SK-N-SH treated with all-trans-retinoic acid at 6 μM for 48 hours (cell line): Measurements from ENCODE around the gene FNTB.

Experiments used
- ATAC-seq: fragments of 200-7000 bp; cut with Tn5 transposase; 3 replicates; pipeline ENCODE4 v1.9.1; 2020; ENCODE audit warnings: mild to moderate bottlenecking, moderate library complexity
- ARNTL ChIP-seq: fragments of 450-650 bp; formaldehyde crosslinking; IDR thresholded peaks from 2 replicates; pipeline ENCODE4 v1.5.0; 2020; ENCODE audit warnings: low read depth, mild to moderate bottlenecking, moderate library complexity, borderline replicate concordance
- CSRNP3 ChIP-seq: fragments of 250-450 bp; sonication (Bioruptor Pico); IDR thresholded peaks from 2 replicates; pipeline ENCODE4 v1.5.1; 2021; ENCODE audit warnings: mild to moderate bottlenecking, moderate library complexity
- ESRRG ChIP-seq: fragments of 250-450 bp; sonication (Bioruptor Pico); IDR thresholded peaks from 2 replicates; pipeline ENCODE4 v1.6.1; 2021; ENCODE audit warnings: mild to moderate bottlenecking
- GLIS3 ChIP-seq: fragments of 250-450 bp; sonication (Bioruptor Pico); IDR thresholded peaks from 2 replicates; pipeline ENCODE4 v1.5.0; 2020; ENCODE audit warnings: mild to moderate bottlenecking, moderate library complexity
- PATZ1 ChIP-seq: fragments of 250-450 bp; sonication (Bioruptor Pico); IDR thresholded peaks from 2 replicates; pipeline ENCODE4 v1.8.0; 2020; ENCODE audit warnings: mild to moderate bottlenecking, moderate library complexity, borderline replicate concordance
- PPARA ChIP-seq: fragments of 250-450 bp; sonication (Bioruptor Pico); IDR thresholded peaks from 2 replicates; pipeline ENCODE4 v1.5.0; 2020; ENCODE audit warnings: mild to moderate bottlenecking, borderline replicate concordance
- RARB ChIP-seq: fragments of 250-450 bp; sonication (Bioruptor Pico); IDR thresholded peaks from 2 replicates; pipeline ENCODE4 v1.8.0; 2021; ENCODE audit warnings: mild to moderate bottlenecking, moderate library complexity
- SNAI2 ChIP-seq: fragments of 250-450 bp; sonication (Bioruptor Pico); IDR thresholded peaks from 2 replicates; pipeline ENCODE4 v1.5.0; 2020; ENCODE audit warnings: mild to moderate bottlenecking, moderate library complexity
- TCF4 ChIP-seq: fragments of 250-450 bp; sonication (Bioruptor Pico); IDR thresholded peaks from 2 replicates; pipeline ENCODE4 v1.8.0; 2021; ENCODE audit warnings: mild to moderate bottlenecking, moderate library complexity, borderline replicate concordance
- TOX ChIP-seq: fragments of 250-450 bp; sonication (Bioruptor Pico); IDR thresholded peaks from 2 replicates; pipeline ENCODE4 v1.8.0; 2021; ENCODE audit warnings: mild to moderate bottlenecking, moderate library complexity, borderline replicate concordance
- TSHZ2 ChIP-seq: fragments of 250-450 bp; sonication (Bioruptor Pico); IDR thresholded peaks from 2 replicates; pipeline ENCODE4 v1.5.0; 2020; ENCODE audit warnings: mild to moderate bottlenecking, moderate library complexity
- ZC3H10 ChIP-seq: fragments of 250-450 bp; sonication (Bioruptor Pico); IDR thresholded peaks from 2 replicates; pipeline ENCODE4 v1.5.1; 2021; ENCODE audit warnings: mild to moderate bottlenecking, moderate library complexity
- ZFP3 ChIP-seq: fragments of 250-450 bp; sonication (Bioruptor Pico); IDR thresholded peaks from 2 replicates; pipeline ENCODE4 v1.5.0; 2020; ENCODE audit warnings: mild to moderate bottlenecking, moderate library complexity
- ZNF565 ChIP-seq: fragments of 450-650 bp; formaldehyde crosslinking; conservative IDR thresholded peaks from 2 replicates; pipeline ENCODE4 v1.5.0; 2020; ENCODE audit warnings: low read depth, mild to moderate bottlenecking, moderate library complexity
- ZNF70 ChIP-seq: fragments of 450-650 bp; formaldehyde crosslinking; IDR thresholded peaks from 2 replicates; pipeline ENCODE4 v1.5.0; 2020; ENCODE audit warnings: mild to moderate bottlenecking, moderate library complexity
- ZNF8 ChIP-seq: fragments of 450-650 bp; formaldehyde crosslinking; IDR thresholded peaks from 2 replicates; pipeline ENCODE4 v1.5.0; 2020; ENCODE audit warnings: mild to moderate bottlenecking, moderate library complexity
- TF ChIP-seq, protein P1 (sequence below): fragments of 250-450 bp; sonication (Bioruptor Pico); IDR thresholded peaks from 2 replicates; pipeline ENCODE4 v1.5.1; 2020; ENCODE audit warnings: low read depth, mild to moderate bottlenecking, moderate library complexity

FNTB gene

DNA sequence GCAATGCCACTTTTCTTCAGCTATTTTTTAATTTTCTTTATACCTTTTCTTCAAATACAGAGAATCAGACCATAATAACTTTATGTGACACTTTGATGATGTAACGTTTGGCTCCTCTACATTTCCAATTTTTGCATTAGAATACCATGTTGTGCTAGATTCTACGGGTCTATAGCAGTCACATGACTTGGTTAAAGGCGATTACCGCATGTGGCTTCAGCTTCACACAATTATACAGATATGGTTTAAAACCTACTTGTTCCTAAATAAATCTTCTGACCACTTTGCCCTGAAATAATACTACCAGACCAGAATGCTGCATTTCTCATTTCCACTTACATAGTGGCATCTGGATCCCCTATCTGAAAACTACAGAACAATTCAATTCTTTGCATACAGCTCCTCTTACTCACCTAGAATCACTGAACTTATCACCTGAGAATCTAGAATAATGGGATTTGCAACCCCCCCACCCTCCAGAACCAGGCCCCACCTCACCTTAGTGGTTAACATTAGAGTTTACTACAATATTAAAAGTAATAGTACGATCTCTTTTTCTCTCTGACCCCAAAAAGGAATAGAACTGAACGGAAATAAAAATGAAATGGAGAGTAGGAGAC, 114.3 kb downstream of the FNTB start:
- no peak for ATAC-seq
- TF ChIP-seq RARB (CRISPR knock-in tag), result no peak
- no peak for TF ChIP-seq ARNTL (CRISPR knock-in tag)
- no peak for TF ChIP-seq GLIS3 (CRISPR knock-in tag)
- no peak for TF ChIP-seq TOX (CRISPR knock-in tag)
- TF ChIP-seq TSHZ2 (CRISPR knock-in tag), result no peak
- no peak for TF ChIP-seq SNAI2 (CRISPR knock-in tag)
- TF ChIP-seq PATZ1, result peak; percentile 69; the same call in 1 of the 2 replicates
- TF ChIP-seq ZFP3 (CRISPR knock-in tag), result no peak

DNA sequence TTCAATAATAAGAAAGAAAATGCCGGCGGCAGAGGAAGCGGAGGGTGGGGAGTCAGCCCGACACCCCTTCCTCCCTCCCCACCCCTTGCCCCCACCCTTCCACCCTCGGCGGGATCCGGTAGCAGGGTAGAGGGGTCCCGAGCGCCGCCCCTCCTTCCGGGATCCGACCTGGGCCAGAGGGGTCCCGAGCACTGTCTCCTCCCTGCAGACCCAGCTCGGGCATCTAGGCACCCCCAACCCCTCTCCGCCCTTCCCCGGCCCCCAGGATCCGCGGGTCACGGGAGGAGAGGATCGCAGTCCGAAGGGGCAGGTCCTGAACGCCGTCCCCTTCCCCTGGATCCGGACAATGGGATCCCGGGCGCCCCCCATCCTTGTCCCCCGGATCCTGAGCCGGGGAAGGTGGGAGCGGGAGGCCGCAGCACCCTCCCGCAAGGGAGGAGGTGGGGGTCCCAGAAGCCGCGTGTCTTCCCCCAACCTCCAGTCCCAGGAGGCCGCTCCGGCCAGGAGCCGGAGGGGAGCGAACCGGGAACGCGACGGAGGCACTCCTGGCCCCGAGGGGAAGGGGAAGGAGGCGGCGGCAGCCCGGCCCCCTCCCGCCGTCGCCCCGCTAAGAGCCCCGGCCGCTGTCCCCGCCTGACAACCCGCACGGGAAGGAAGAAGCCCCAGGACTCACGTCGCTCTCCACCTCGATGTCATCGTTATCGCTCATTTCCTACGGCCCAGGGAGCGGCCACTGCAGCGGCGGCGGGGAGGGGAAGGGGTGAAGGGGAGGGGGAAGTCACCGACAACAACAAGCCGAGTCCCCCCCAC, 115.1 kb downstream of the FNTB start:
- peak; percentile 49 for ATAC-seq

GRCh38 chr14:65102441-65103149, 115.9 kb downstream of the FNTB start, which contains the start of gene MAX:
TSS of gene MAX (minus strand) at chr14:65102517. CDS start at chr14:65102339, 178 bp downstream.
- 0 out of 2 replicates have a peak, but pooled peaks have one; percentile 42 for TF ChIP-seq ZNF70 (CRISPR knock-in tag)
- no peak for TF ChIP-seq TSHZ2 (CRISPR knock-in tag)

More for the DNA sequence above, 115.1 kb downstream of the FNTB start:
- TF ChIP-seq ZNF70 (CRISPR knock-in tag) (no peak), ZFP3 (CRISPR knock-in tag) (no peak), ZNF8 (CRISPR knock-in tag) (no peak), ESRRG (no peak), CSRNP3 (CRISPR knock-in tag) (no peak), ZNF565 (CRISPR knock-in tag) (no peak), TCF4 (no peak), PPARA (CRISPR knock-in tag) (no peak), ZC3H10 (no peak), ARNTL (CRISPR knock-in tag) (no peak), SNAI2 (CRISPR knock-in tag) (no peak), RARB (CRISPR knock-in tag) (no peak), TOX (CRISPR knock-in tag) (no peak)
- TF ChIP-seq, protein P1, sequence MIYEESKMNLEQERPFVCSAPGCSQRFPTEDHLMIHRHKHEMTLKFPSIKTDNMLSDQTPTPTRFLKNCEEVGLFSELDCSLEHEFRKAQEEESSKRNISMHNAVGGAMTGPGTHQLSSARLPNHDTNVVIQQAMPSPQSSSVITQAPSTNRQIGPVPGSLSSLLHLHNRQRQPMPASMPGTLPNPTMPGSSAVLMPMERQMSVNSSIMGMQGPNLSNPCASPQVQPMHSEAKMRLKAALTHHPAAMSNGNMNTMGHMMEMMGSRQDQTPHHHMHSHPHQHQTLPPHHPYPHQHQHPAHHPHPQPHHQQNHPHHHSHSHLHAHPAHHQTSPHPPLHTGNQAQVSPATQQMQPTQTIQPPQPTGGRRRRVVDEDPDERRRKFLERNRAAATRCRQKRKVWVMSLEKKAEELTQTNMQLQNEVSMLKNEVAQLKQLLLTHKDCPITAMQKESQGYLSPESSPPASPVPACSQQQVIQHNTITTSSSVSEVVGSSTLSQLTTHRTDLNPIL (CRISPR knock-in tag), result no peak

More at GRCh38 chr14:65102441-65103149, 115.9 kb downstream of the FNTB start, which contains the start of gene MAX:
- ATAC-seq, result peak; percentile 96
